ENCODE measurements around the gene OR4C45. TPM values are rescaled to one million over a fixed set of nuclear protein-coding genes. Genes with fewer than 3 reads are reported as not detected.
"Not testable (repeated sequence)": the region's sequence is repeated elsewhere in the genome, so short reads cannot be mapped to it uniquely, and the experiment has no call there.

Gene OR4C45
- total RNA-seq (not detected), polyA plus RNA-seq (not detected)

GRCh38 chr11:50032574-50032973 is at the start of gene OR4C45:
Gene OR4C45, plus strand, starts transcription at chr11:50032874.
- no peak within 1 kb of the TSS for H3K4me3 Mint-ChIP-seq
- H3K4me1 Mint-ChIP-seq: no peaks in the 10 kb centered on the region
- H3K27ac ChIP-seq (ENCODE audit: low read depth, low read length): no peak within 1 kb of the TSS
- no peaks in the 10 kb centered on the region for H3K9me3 ChIP-seq (ENCODE audit: low read length)
- H3K4me1 ChIP-seq (ENCODE audit: insufficient read depth, low read length): no peaks in the 10 kb centered on the region
- no peaks in the 10 kb centered on the region for H3K36me3 ChIP-seq (ENCODE audit: insufficient read depth, low read length)
- no peaks in the 10 kb centered on the region for H3K27me3 Mint-ChIP-seq
- H3K27ac Mint-ChIP-seq: no peak within 1 kb of the TSS
- H3K27me3 ChIP-seq (ENCODE audit: insufficient read depth, low read length, poor library complexity, severe bottlenecking): no peaks in the 10 kb centered on the region
- peaks cover 4 to 21% (median 12%) of the 10 kb centered on the region in 5 donors for H3K9me3 Mint-ChIP-seq
- H3K36me3 Mint-ChIP-seq: no peaks in the 10 kb centered on the region
- no peak within 1 kb of the TSS for H3K4me3 ChIP-seq (ENCODE audit: low read length)
- ChIA-PET POLR2A (no interaction called here), CTCF (no interaction called here)
- no peak for DNase-seq

GRCh38 chr11:49995565-49995964 is 37.1 kb upstream of the OR4C45 start:
- Mint-ChIP-seq H3K27ac (no peak overlapping the region), H3K36me3 (no peaks in the 10 kb centered on the region), H3K4me3 (no peak overlapping the region), H3K9me3 (peaks cover 6 to 25% (median 12%) of the 10 kb centered on the region in 5 donors), H3K4me1 (no peaks in the 10 kb centered on the region), H3K27me3 (no peaks in the 10 kb centered on the region)
- Histone ChIP-seq H3K27me3 (ENCODE audit: insufficient read depth, low read length, poor library complexity, severe bottlenecking) (no peaks in the 10 kb centered on the region), H3K36me3 (ENCODE audit: insufficient read depth, low read length) (no peaks in the 10 kb centered on the region), H3K9me3 (ENCODE audit: low read length) (no peaks in the 10 kb centered on the region), H3K4me1 (ENCODE audit: insufficient read depth, low read length) (no peaks in the 10 kb centered on the region), H3K27ac (ENCODE audit: low read depth, low read length) (no peak overlapping the region), H3K4me3 (ENCODE audit: low read length) (no peak overlapping the region)
- CTCF ChIA-PET: no interaction called here
- no peak for DNase-seq
- POLR2A ChIA-PET: no interaction called here

GRCh38 chr11:50030193-50030592 is 2.5 kb upstream of the OR4C45 start:
- Mint-ChIP-seq H3K9me3 (peaks cover 6 to 28% (median 24%) of the 10 kb centered on the region in 5 donors), H3K4me1 (no peaks in the 10 kb centered on the region), H3K4me3 (no peak overlapping the region), H3K27me3 (no peaks in the 10 kb centered on the region), H3K36me3 (no peaks in the 10 kb centered on the region), H3K27ac (no peak overlapping the region)
- H3K36me3 ChIP-seq (ENCODE audit: insufficient read depth, low read length): no peaks in the 10 kb centered on the region
- no peak overlapping the region for H3K4me3 ChIP-seq (ENCODE audit: low read length)
- no peaks in the 10 kb centered on the region for H3K27me3 ChIP-seq (ENCODE audit: insufficient read depth, low read length, poor library complexity, severe bottlenecking)
- no peak overlapping the region for H3K27ac ChIP-seq (ENCODE audit: low read depth, low read length)
- H3K4me1 ChIP-seq (ENCODE audit: insufficient read depth, low read length): no peaks in the 10 kb centered on the region
- ChIA-PET CTCF (no interaction called here), POLR2A (no interaction called here)
- no peak for DNase-seq
- H3K9me3 ChIP-seq (ENCODE audit: low read length): no peaks in the 10 kb centered on the region

GRCh38 chr11:50036239-50036638 is 3.6 kb downstream of the OR4C45 start:
- H3K27me3 ChIP-seq (ENCODE audit: insufficient read depth, low read length, poor library complexity, severe bottlenecking); DNase-seq; H3K4me3 ChIP-seq (ENCODE audit: low read length); H3K27me3 Mint-ChIP-seq; H3K4me1 Mint-ChIP-seq; POLR2A ChIA-PET; H3K4me3 Mint-ChIP-seq; H3K36me3 ChIP-seq (ENCODE audit: insufficient read depth, low read length); H3K4me1 ChIP-seq (ENCODE audit: insufficient read depth, low read length); H3K36me3 Mint-ChIP-seq; H3K9me3 ChIP-seq (ENCODE audit: low read length); H3K27ac Mint-ChIP-seq; H3K27ac ChIP-seq (ENCODE audit: low read depth, low read length); CTCF ChIA-PET: not testable (repeated sequence)
- peaks cover 5 to 19% (median 8%) of the 10 kb centered on the region in 5 donors for H3K9me3 Mint-ChIP-seq

GRCh38 chr11:50037251-50037650 is 4.6 kb downstream of the OR4C45 start:
- no peak for DNase-seq
- Histone ChIP-seq H3K27me3 (ENCODE audit: insufficient read depth, low read length, poor library complexity, severe bottlenecking) (no peaks in the 10 kb centered on the region), H3K27ac (ENCODE audit: low read depth, low read length) (no peak overlapping the region), H3K4me1 (ENCODE audit: insufficient read depth, low read length) (no peaks in the 10 kb centered on the region), H3K4me3 (ENCODE audit: low read length) (no peak overlapping the region), H3K9me3 (ENCODE audit: low read length) (no peaks in the 10 kb centered on the region), H3K36me3 (ENCODE audit: insufficient read depth, low read length) (no peaks in the 10 kb centered on the region)
- Mint-ChIP-seq H3K9me3 (peaks cover 5 to 19% (median 8%) of the 10 kb centered on the region in 5 donors), H3K27me3 (no peaks in the 10 kb centered on the region), H3K27ac (no peak overlapping the region), H3K36me3 (no peaks in the 10 kb centered on the region), H3K4me1 (no peaks in the 10 kb centered on the region), H3K4me3 (no peak overlapping the region)
- ChIA-PET POLR2A (no interaction called here), CTCF (no interaction called here)

- Histone ChIP-seq H3K27ac (ENCODE audit: low read depth, low read length) (no peak overlapping the region), H3K9me3 (ENCODE audit: low read length) (no peaks in the 10 kb centered on the region), H3K27me3 (ENCODE audit: insufficient read depth, low read length, poor library complexity, severe bottlenecking) (no peaks in the 10 kb centered on the region), H3K4me3 (ENCODE audit: low read length) (no peak overlapping the region), H3K36me3 (ENCODE audit: insufficient read depth, low read length) (no peaks in the 10 kb centered on the region), H3K4me1 (ENCODE audit: insufficient read depth, low read length) (no peaks in the 10 kb centered on the region)
- Mint-ChIP-seq H3K36me3 (no peaks in the 10 kb centered on the region), H3K27ac (no peak overlapping the region), H3K4me1 (no peaks in the 10 kb centered on the region), H3K27me3 (peaks cover 0 to 1% of the 10 kb centered on the region in 2 donors), H3K4me3 (no peak overlapping the region), H3K9me3 (peaks cover 2 to 6% (median 4%) of the 10 kb centered on the region in 5 donors)
- POLR2A ChIA-PET: no interaction called here
- DNase-seq: no peak
- CTCF ChIA-PET: no interaction called here
These were observed 12.0 kb downstream of the OR4C45 start for GRCh38 chr11:50044647-50045046.

GRCh38 chr11:50063056-50063455 is 30.4 kb downstream of the OR4C45 start:
- H3K4me3 Mint-ChIP-seq; CTCF ChIA-PET; POLR2A ChIA-PET; H3K9me3 ChIP-seq (ENCODE audit: low read length); DNase-seq; H3K4me3 ChIP-seq (ENCODE audit: low read length); H3K27ac Mint-ChIP-seq; H3K27me3 Mint-ChIP-seq; H3K36me3 Mint-ChIP-seq; H3K4me1 ChIP-seq (ENCODE audit: insufficient read depth, low read length); H3K4me1 Mint-ChIP-seq; H3K27ac ChIP-seq (ENCODE audit: low read depth, low read length); H3K27me3 ChIP-seq (ENCODE audit: insufficient read depth, low read length, poor library complexity, severe bottlenecking); H3K36me3 ChIP-seq (ENCODE audit: insufficient read depth, low read length): not testable (repeated sequence)
- H3K9me3 Mint-ChIP-seq: peaks cover 0 to 21% (median 18%) of the 10 kb centered on the region in 5 donors

GRCh38 chr11:50070389-50070788 is 37.7 kb downstream of the OR4C45 start:
- POLR2A ChIA-PET: no interaction called here
- H3K27ac Mint-ChIP-seq: no peak overlapping the region
- no peaks in the 10 kb centered on the region for H3K4me1 Mint-ChIP-seq
- no peaks in the 10 kb centered on the region for H3K27me3 Mint-ChIP-seq
- peaks cover 0 to 45% (median 25%) of the 10 kb centered on the region in 5 donors for H3K9me3 Mint-ChIP-seq
- peak overlapping the region in 1 of 7 donors; percentile 52 for H3K4me3 Mint-ChIP-seq
- Histone ChIP-seq H3K27me3 (ENCODE audit: insufficient read depth, low read length, poor library complexity, severe bottlenecking) (no peaks in the 10 kb centered on the region), H3K9me3 (ENCODE audit: low read length) (no peaks in the 10 kb centered on the region), H3K4me1 (ENCODE audit: insufficient read depth, low read length) (no peaks in the 10 kb centered on the region), H3K36me3 (ENCODE audit: insufficient read depth, low read length) (no peaks in the 10 kb centered on the region), H3K4me3 (ENCODE audit: low read length) (no peak overlapping the region), H3K27ac (ENCODE audit: low read depth, low read length) (no peak overlapping the region)
- DNase-seq: no peak
- CTCF ChIA-PET: interaction anchor here (1.1 kb wide), 1 partner anchor 9 kb away, joined by 3 read pairs; no protein-coding TSS in a partner anchor
- peaks cover 0 to 6% (median 0%) of the 10 kb centered on the region in 3 donors for H3K36me3 Mint-ChIP-seq

All from CD8-positive, alpha-beta memory T cell (primary cell).